Neuron (in vitro differentiated cells): ENCODE results near the gene PIK3CB.
A peak's percentile ranks its signal among the peaks of the same experiment; 100 is the strongest.

Experiments
- H2AFZ ChIP-seq: one replicate; pipeline ENCODE4 v1.6.1; 2013; ENCODE audit warnings: low read depth, mild to moderate bottlenecking, inconsistent platforms, low read length, moderate library complexity
- H3K27me3 ChIP-seq: one replicate; pipeline ENCODE4 v1.6.1; 2013; ENCODE audit warnings: low read length; ENCODE audit not compliant: insufficient read depth
- H3K36me3 ChIP-seq: one replicate; pipeline ENCODE4 v1.6.1; 2013; ENCODE audit warnings: low read length; ENCODE audit not compliant: insufficient read depth
- H3K4me1 ChIP-seq: one replicate; pipeline ENCODE4 v1.6.1; 2013; ENCODE audit warnings: low read length; ENCODE audit not compliant: insufficient read depth
- H3K4me3 ChIP-seq: 2 replicates; pipeline ENCODE4 v1.5.1; 2013; ENCODE audit warnings: mild to moderate bottlenecking, low read length, moderate library complexity
- H3K9me3 ChIP-seq: one replicate; pipeline ENCODE4 v1.6.1; 2013; ENCODE audit warnings: low read length

The PIK3CB gene

DNA sequence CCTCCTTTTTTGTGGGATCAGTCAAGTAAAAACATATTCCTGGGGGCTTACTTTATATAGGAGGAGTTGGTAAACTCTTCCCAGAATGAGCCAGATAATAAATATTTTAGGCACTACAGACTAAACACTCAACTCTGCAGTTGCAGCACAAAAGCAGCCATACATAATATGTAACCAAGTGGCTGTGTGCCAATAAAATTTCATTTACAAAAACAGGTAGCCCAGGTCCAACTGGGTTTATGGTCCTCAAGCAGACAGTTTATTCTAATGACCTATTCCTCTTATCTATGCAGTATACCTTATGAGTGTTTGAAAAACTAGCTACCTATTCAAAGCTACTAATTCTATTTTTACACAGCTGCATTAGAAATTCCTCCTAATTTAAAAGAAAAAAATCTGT, 164.3 kb downstream of the PIK3CB start:
- no peak overlapping the region for H3K4me3 ChIP-seq
- H3K36me3 ChIP-seq: no peaks in the 10 kb centered on the region
- peak overlapping the region; percentile 38 for H2AFZ ChIP-seq
- H3K9me3 ChIP-seq: peaks cover 4% of the 10 kb centered on the region
- no peaks in the 10 kb centered on the region for H3K27me3 ChIP-seq
- peaks cover 27% of the 10 kb centered on the region for H3K4me1 ChIP-seq

DNA sequence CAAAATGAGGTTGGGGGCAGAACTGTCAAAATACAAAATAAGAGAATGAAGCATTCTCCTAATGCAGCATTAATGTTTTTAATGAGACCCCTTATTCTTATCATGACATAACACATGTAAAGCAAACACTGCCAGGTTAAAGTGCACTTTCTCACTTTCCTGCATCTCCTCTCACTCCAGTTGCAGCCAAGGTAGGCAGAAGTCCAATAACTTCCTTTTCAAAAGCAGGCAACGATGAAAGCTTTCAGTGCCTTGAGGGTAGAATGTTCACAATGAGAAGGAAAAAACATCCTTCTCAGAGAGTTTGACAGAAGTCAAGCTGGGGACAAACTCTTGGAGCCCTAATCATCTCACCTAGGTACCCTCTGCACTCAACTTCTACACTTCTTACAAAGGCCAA, 166.6 kb downstream of the PIK3CB start:
- Histone ChIP-seq H3K9me3 (no peaks in the 10 kb centered on the region), H3K27me3 (no peaks in the 10 kb centered on the region), H3K4me3 (no peak overlapping the region), H3K4me1 (peaks cover 15% of the 10 kb centered on the region), H3K36me3 (peaks cover 3% of the 10 kb centered on the region), H2AFZ (no peak overlapping the region)

- peaks cover 13% of the 10 kb centered on the region for H3K36me3 ChIP-seq
Observed at GRCh38 chr3:138657508-138657907, 177.2 kb downstream of the PIK3CB start.

GRCh38 chr3:138653567-138653966, 181.2 kb downstream of the PIK3CB start:
- no peak overlapping the region for H2AFZ ChIP-seq
- no peaks in the 10 kb centered on the region for H3K27me3 ChIP-seq
- H3K9me3 ChIP-seq: peaks cover 13% of the 10 kb centered on the region
- H3K4me3 ChIP-seq: no peak overlapping the region
- no peaks in the 10 kb centered on the region for H3K4me1 ChIP-seq
- H3K36me3 ChIP-seq: peaks cover 25% of the 10 kb centered on the region

More at GRCh38 chr3:138657508-138657907, 177.2 kb downstream of the PIK3CB start:
- H3K9me3 ChIP-seq: no peaks in the 10 kb centered on the region
- no peak overlapping the region for H2AFZ ChIP-seq
- no peak overlapping the region for H3K4me3 ChIP-seq
- no peaks in the 10 kb centered on the region for H3K27me3 ChIP-seq
- H3K4me1 ChIP-seq: no peaks in the 10 kb centered on the region

GRCh38 chr3:138649134-138649533, 185.6 kb downstream of the PIK3CB start:
- Histone ChIP-seq H2AFZ (no peak overlapping the region), H3K4me1 (no peaks in the 10 kb centered on the region), H3K9me3 (peaks cover 13% of the 10 kb centered on the region), H3K27me3 (no peaks in the 10 kb centered on the region), H3K36me3 (peaks cover 13% of the 10 kb centered on the region), H3K4me3 (no peak overlapping the region)

DNA sequence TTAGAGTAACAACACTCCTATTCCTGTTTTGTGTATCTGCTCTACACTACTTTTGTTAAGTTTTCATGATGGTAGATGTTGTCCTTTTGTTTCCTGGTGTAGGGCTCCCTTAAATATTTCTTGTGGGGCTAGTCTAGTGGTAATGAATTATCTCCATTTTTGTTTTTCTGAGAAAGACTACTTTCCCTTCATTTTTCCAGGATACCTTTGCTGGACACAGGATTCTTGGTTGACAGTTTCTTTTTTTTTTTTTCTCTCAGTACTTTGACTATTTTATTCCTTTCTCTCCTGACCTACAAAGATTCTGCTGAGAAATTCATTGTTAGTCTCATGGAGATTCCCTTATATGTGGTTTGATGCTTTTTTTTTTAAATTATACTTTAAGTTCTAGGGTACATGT, 188.2 kb downstream of the PIK3CB start:
- Histone ChIP-seq H3K27me3 (no peaks in the 10 kb centered on the region), H2AFZ (no peak overlapping the region), H3K36me3 (peaks cover 13% of the 10 kb centered on the region), H3K4me3 (no peak overlapping the region), H3K9me3 (peaks cover 15% of the 10 kb centered on the region), H3K4me1 (no peaks in the 10 kb centered on the region)

- Histone ChIP-seq H3K4me3 (no peak overlapping the region), H3K9me3 (peaks cover 13% of the 10 kb centered on the region), H3K27me3 (no peaks in the 10 kb centered on the region), H3K4me1 (no peaks in the 10 kb centered on the region), H2AFZ (no peak overlapping the region), H3K36me3 (peaks cover 13% of the 10 kb centered on the region)
Observed at GRCh38 chr3:138646008-138646407, 188.7 kb downstream of the PIK3CB start.

GRCh38 chr3:138642927-138643253, 191.8 kb downstream of the PIK3CB start:
- Histone ChIP-seq H3K4me3 (no peak overlapping the region), H3K4me1 (no peaks in the 10 kb centered on the region), H3K27me3 (no peaks in the 10 kb centered on the region), H3K36me3 (no peaks in the 10 kb centered on the region), H3K9me3 (peaks cover 2% of the 10 kb centered on the region), H2AFZ (no peak overlapping the region)

- Histone ChIP-seq H2AFZ (no peak overlapping the region), H3K9me3 (peaks cover 2% of the 10 kb centered on the region), H3K36me3 (no peaks in the 10 kb centered on the region)
Observed at GRCh38 chr3:138642226-138642926, 192.4 kb downstream of the PIK3CB start.

DNA sequence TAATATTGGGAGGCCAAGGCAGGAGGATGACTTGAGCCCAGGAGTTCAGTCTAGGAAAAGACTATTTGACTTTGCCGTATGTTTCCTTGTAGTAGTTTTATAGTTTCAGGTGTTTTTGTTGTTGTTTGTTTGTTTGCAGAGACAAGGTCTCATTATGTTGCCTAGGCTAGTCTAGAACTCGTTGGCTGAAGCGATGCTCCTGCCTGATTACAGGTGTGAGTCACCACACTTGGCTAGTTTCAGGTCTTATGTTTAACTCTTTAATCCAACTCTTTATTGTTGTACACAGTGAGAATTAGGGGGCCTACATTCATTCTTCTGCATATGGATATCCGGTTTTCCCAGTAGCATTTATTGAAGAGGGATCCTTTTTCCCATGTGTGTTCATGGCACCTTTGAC, 194.2 kb downstream of the PIK3CB start:
- Histone ChIP-seq H3K4me3 (no peak overlapping the region), H3K4me1 (no peaks in the 10 kb centered on the region), H3K27me3 (no peaks in the 10 kb centered on the region), H3K9me3 (peaks cover 2% of the 10 kb centered on the region), H3K36me3 (no peaks in the 10 kb centered on the region), H2AFZ (no peak overlapping the region)

More at GRCh38 chr3:138642226-138642926, 192.4 kb downstream of the PIK3CB start:
- Histone ChIP-seq H3K4me1 (no peaks in the 10 kb centered on the region), H3K27me3 (no peaks in the 10 kb centered on the region), H3K4me3 (no peak overlapping the region)

DNA sequence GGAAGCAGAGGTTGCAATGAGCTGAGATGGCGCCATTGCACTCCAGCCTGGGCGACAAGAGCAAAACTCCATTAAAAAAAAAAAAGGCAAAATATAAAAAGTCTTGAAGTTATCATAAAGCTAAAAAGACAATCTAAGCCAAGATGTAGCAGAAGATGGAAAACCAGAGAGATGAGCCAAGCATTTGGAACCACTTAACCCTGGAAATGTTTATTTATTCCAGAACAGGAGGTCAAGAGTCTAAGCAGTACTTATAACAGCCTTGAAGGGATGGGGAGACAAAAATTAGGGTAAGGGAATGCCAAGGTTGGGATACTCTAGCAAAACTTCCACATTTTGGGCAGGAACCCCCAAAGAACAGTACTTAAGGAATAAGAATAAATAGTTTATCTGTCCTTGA, 196.1 kb downstream of the PIK3CB start:
- H3K36me3 ChIP-seq: no peaks in the 10 kb centered on the region
- H3K4me3 ChIP-seq: no peak overlapping the region
- peaks cover 2% of the 10 kb centered on the region for H3K9me3 ChIP-seq
- no peaks in the 10 kb centered on the region for H3K4me1 ChIP-seq
- no peak overlapping the region for H2AFZ ChIP-seq
- H3K27me3 ChIP-seq: no peaks in the 10 kb centered on the region

DNA sequence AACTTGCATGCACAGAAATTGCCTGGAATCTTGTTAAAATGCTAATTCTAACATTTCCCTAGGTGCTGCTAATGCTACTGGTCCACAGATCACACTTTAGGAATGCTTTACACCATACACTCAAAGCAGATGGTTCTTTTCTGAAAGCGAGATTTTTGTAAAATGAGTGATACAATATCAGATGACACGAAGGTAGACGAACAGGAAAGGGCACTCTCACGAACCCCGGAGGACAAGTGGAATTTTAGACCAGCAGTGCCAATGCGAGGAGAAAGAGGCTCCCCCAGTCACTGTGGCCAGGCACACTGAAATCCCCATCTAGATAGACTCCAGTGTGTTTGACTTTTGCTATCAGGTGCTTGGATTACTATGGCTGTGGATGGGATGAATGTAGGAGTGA, 205.2 kb downstream of the PIK3CB start:
- Histone ChIP-seq H3K36me3 (no peaks in the 10 kb centered on the region), H3K4me3 (no peak overlapping the region), H3K4me1 (no peaks in the 10 kb centered on the region), H2AFZ (no peak overlapping the region), H3K27me3 (no peaks in the 10 kb centered on the region), H3K9me3 (no peaks in the 10 kb centered on the region)

DNA sequence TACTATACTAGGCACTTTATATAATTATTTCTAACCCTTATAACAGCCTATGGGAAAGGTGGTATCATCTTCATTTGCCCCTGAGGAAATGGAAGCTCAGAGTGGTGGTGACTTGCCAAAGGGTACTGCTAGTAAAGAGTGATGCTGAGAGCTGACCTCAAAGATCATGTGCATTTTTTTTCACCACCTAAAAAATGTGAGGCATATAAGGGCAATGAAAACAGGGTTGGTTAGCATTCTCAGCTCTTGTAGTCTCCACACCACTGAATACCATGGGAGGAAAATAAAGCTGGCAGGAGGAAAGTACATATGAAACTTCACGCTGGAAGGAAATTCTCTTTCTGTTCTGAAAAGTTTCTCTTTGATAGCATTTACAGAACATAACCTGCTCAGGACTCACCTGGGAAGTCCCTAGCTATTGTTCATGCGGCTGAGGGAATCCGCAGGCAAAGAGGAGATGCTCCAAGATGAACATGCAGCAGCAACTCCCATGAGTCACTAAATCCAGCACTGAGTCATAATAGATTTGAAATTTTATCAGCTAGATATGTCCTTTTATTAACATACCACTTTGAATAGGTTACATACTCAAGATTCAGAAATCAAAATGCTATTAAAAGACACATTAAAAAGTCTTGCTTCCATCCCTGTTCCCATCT, 208.9 kb downstream of the PIK3CB start:
- H3K4me1 ChIP-seq: no peaks in the 10 kb centered on the region

GRCh38 chr3:138624518-138624917, 210.2 kb downstream of the PIK3CB start:
- Histone ChIP-seq H3K9me3 (no peaks in the 10 kb centered on the region), H3K36me3 (no peaks in the 10 kb centered on the region), H2AFZ (no peak overlapping the region), H3K27me3 (no peaks in the 10 kb centered on the region), H3K4me3 (no peak overlapping the region), H3K4me1 (no peaks in the 10 kb centered on the region)

More for the DNA sequence above, 208.9 kb downstream of the PIK3CB start:
- Histone ChIP-seq H3K9me3 (no peaks in the 10 kb centered on the region), H3K4me3 (no peak overlapping the region), H2AFZ (no peak overlapping the region), H3K36me3 (no peaks in the 10 kb centered on the region), H3K27me3 (no peaks in the 10 kb centered on the region)
